ENCODE data around the gene PDXP. TPM values are rescaled to one million over a fixed set of nuclear protein-coding genes. Genes with fewer than 3 reads are reported as not detected.
"Not testable (repeated sequence)": the region's sequence is repeated elsewhere in the genome, so short reads cannot be mapped to it uniquely, and the experiment has no call there.

The PDXP gene
- polyA plus RNA-seq, 6 donors from 2014 or later: 4.0 to 14.3 (median 7.6) TPM

GRCh38 chr22:37686002-37686982 is 27.8 kb downstream of the PDXP start, which contains the start of gene NOL12:
NOL12 (plus strand) TSS chr22:37686343; CDS start chr22:37686393, 50 bp downstream.
- H3K4me1 Mint-ChIP-seq: peaks cover 25 to 38% (median 37%) of the 10 kb centered on the region in 3 donors
- H3K27ac Mint-ChIP-seq: peak within 1 kb of the TSS; percentile 97 to 98 (median 98)
- DNase-seq: peak; percentile 74
- peak within 1 kb of the TSS; percentile 90 to 98 (median 97) for H3K4me3 Mint-ChIP-seq
- H3K36me3 Mint-ChIP-seq: peaks cover 0 to 8% of the 10 kb centered on the region in 2 donors
- no peaks in the 10 kb centered on the region for H3K9me3 Mint-ChIP-seq
- ATAC-seq (ENCODE audit: low read depth in 2 of 2): peak; percentile 86 to 90
- H3K27me3 Mint-ChIP-seq: no peaks in the 10 kb centered on the region

- Mint-ChIP-seq H3K4me1 (peaks cover 19 to 30% (median 27%) of the 10 kb centered on the region in 3 donors), H3K36me3 (peaks cover 5 to 8% of the 10 kb centered on the region in 2 donors), H3K4me3 (peak overlapping the region in 1 of 8 donors; percentile 49), H3K27me3 (no peaks in the 10 kb centered on the region), H3K9me3 (no peaks in the 10 kb centered on the region), H3K27ac (no peak overlapping the region)
- ATAC-seq (ENCODE audit: low read depth in 2 of 2) (no peak), DNase-seq (no peak)
These were observed 31.9 kb downstream of the PDXP start for GRCh38 chr22:37690407-37690806.

GRCh38 chr22:37690901-37691504 is 32.5 kb downstream of the PDXP start:
- Mint-ChIP-seq H3K4me1 (peaks cover 22 to 30% (median 26%) of the 10 kb centered on the region in 3 donors), H3K4me3 (peak overlapping the region in 1 of 8 donors; percentile 59), H3K9me3 (no peaks in the 10 kb centered on the region), H3K27me3 (no peaks in the 10 kb centered on the region), H3K36me3 (peaks cover 5 to 8% of the 10 kb centered on the region in 2 donors), H3K27ac (peak overlapping the region in 1 of 6 donors; percentile 38)
- DNase-seq (no peak), ATAC-seq (ENCODE audit: low read depth in 2 of 2) (no peak)

- Mint-ChIP-seq H3K27me3 (no peaks in the 10 kb centered on the region), H3K36me3 (peaks cover 5 to 8% of the 10 kb centered on the region in 2 donors), H3K9me3 (no peaks in the 10 kb centered on the region), H3K4me3 (peak overlapping the region in 2 of 8 donors; percentile 12 to 30), H3K27ac (peak overlapping the region in 2 of 6 donors; percentile 14 to 15), H3K4me1 (peaks cover 24 to 26% (median 24%) of the 10 kb centered on the region in 3 donors)
- ATAC-seq (ENCODE audit: low read depth in 2 of 2) (no peak), DNase-seq (no peak)
These were observed 34.2 kb downstream of the PDXP start for GRCh38 chr22:37692627-37693285.

- H3K9me3 Mint-ChIP-seq; H3K27ac Mint-ChIP-seq; ATAC-seq (ENCODE audit: low read depth in 2 of 2); H3K36me3 Mint-ChIP-seq; DNase-seq; H3K27me3 Mint-ChIP-seq: not testable (repeated sequence)
- Mint-ChIP-seq H3K4me1 (peaks cover 16 to 18% (median 16%) of the 10 kb centered on the region in 3 donors), H3K4me3 (peak overlapping the region in 1 of 8 donors; percentile 75)
These were observed 35.6 kb downstream of the PDXP start for GRCh38 chr22:37694131-37694530.

GRCh38 chr22:37696260-37696656 is 37.7 kb downstream of the PDXP start:
- not testable (repeated sequence) for H3K27me3 Mint-ChIP-seq, H3K9me3 Mint-ChIP-seq, DNase-seq, H3K36me3 Mint-ChIP-seq
- ATAC-seq (ENCODE audit: low read depth in 2 of 2): peak in 1 of 2 donors; percentile 15
- peaks cover 16 to 18% (median 16%) of the 10 kb centered on the region in 3 donors for H3K4me1 Mint-ChIP-seq
- H3K27ac Mint-ChIP-seq: peak overlapping the region in 1 of 6 donors; percentile 59
- H3K4me3 Mint-ChIP-seq: peak overlapping the region in 6 of 8 donors; percentile 15 to 80 (median 51)

- Mint-ChIP-seq H3K27ac (peak within 1 kb of the TSS in 4 of 6 donors; percentile 19 to 83 (median 37)), H3K4me1 (peaks cover 16 to 18% (median 16%) of the 10 kb centered on the region in 3 donors), H3K36me3 (peaks cover 0 to 5% of the 10 kb centered on the region in 2 donors), H3K4me3 (peak within 1 kb of the TSS in 6 of 8 donors; percentile 15 to 80 (median 51)), H3K9me3 (no peaks in the 10 kb centered on the region), H3K27me3 (no peaks in the 10 kb centered on the region)
- DNase-seq: peak; percentile 81
- ATAC-seq (ENCODE audit: low read depth in 2 of 2): peak; percentile 99 to 100
These were observed 38.4 kb downstream of the PDXP start, which contains the start of gene TRIOBP for GRCh38 chr22:37696657-37697537. TRIOBP (plus strand) TSS chr22:37697048; CDS start chr22:37701366, 4,318 bp downstream.

- peaks cover 0 to 5% of the 10 kb centered on the region in 2 donors for H3K36me3 Mint-ChIP-seq
- no peak for ATAC-seq (ENCODE audit: low read depth in 2 of 2)
- no peak for DNase-seq
- H3K9me3 Mint-ChIP-seq: no peaks in the 10 kb centered on the region
- peaks cover 16 to 18% (median 16%) of the 10 kb centered on the region in 3 donors for H3K4me1 Mint-ChIP-seq
- no peak overlapping the region for H3K27ac Mint-ChIP-seq
- no peak overlapping the region for H3K4me3 Mint-ChIP-seq
- no peaks in the 10 kb centered on the region for H3K27me3 Mint-ChIP-seq
These were observed 39.0 kb downstream of the PDXP start for GRCh38 chr22:37697538-37697835.

- peaks cover 5 to 7% of the 10 kb centered on the region in 2 donors for H3K36me3 Mint-ChIP-seq
- H3K27me3 Mint-ChIP-seq: no peaks in the 10 kb centered on the region
- ATAC-seq (ENCODE audit: low read depth in 2 of 2) (no peak), DNase-seq (no peak)
- peaks cover 8 to 9% (median 9%) of the 10 kb centered on the region in 3 donors for H3K4me1 Mint-ChIP-seq
- H3K9me3 Mint-ChIP-seq: no peaks in the 10 kb centered on the region
- no peak overlapping the region for H3K27ac Mint-ChIP-seq
- H3K4me3 Mint-ChIP-seq: no peak overlapping the region
These were observed 42.7 kb downstream of the PDXP start for GRCh38 chr22:37701141-37701786.

GRCh38 chr22:37703906-37704305 is 45.4 kb downstream of the PDXP start:
- no peaks in the 10 kb centered on the region for H3K4me1 Mint-ChIP-seq
- no peak overlapping the region for H3K4me3 Mint-ChIP-seq
- ATAC-seq (ENCODE audit: low read depth in 2 of 2) (no peak), DNase-seq (no peak)
- no peaks in the 10 kb centered on the region for H3K27me3 Mint-ChIP-seq
- no peaks in the 10 kb centered on the region for H3K9me3 Mint-ChIP-seq
- H3K36me3 Mint-ChIP-seq: peaks cover 5 to 7% of the 10 kb centered on the region in 2 donors
- no peak overlapping the region for H3K27ac Mint-ChIP-seq

- Mint-ChIP-seq H3K36me3 (peaks cover 5 to 7% of the 10 kb centered on the region in 2 donors), H3K9me3 (no peaks in the 10 kb centered on the region), H3K27me3 (no peaks in the 10 kb centered on the region), H3K4me1 (peaks cover 0 to under 1% (median 0%) of the 10 kb centered on the region in 3 donors), H3K4me3 (no peak overlapping the region), H3K27ac (no peak overlapping the region)
- ATAC-seq (ENCODE audit: low read depth in 2 of 2) (no peak), DNase-seq (no peak)
These were observed 46.1 kb downstream of the PDXP start for GRCh38 chr22:37704645-37705044.

- peaks cover 5 to 7% of the 10 kb centered on the region in 2 donors for H3K36me3 Mint-ChIP-seq
- H3K27ac Mint-ChIP-seq: peak overlapping the region in 1 of 6 donors; percentile 79
- peaks cover 0 to 4% (median 0%) of the 10 kb centered on the region in 3 donors for H3K4me1 Mint-ChIP-seq
- peak overlapping the region in 1 of 8 donors; percentile 60 for H3K4me3 Mint-ChIP-seq
- H3K27me3 Mint-ChIP-seq: no peaks in the 10 kb centered on the region
- no peak for DNase-seq
- no peaks in the 10 kb centered on the region for H3K9me3 Mint-ChIP-seq
- ATAC-seq (ENCODE audit: low read depth in 2 of 2): no peak
These were observed 46.7 kb downstream of the PDXP start for GRCh38 chr22:37705205-37705604.

Data from naive B cell (primary cell).